GM12801 (cell line): Measurements from ENCODE around the gene CRACDL.

Experiments
- TF ChIP-seq, protein P1 (sequence below): IDR thresholded peaks from one replicate; pipeline ENCODE4 v1.5.1; 2011; ENCODE audit warnings: control low read depth; ENCODE audit not compliant: insufficient read length; ENCODE audit errors: extremely low read depth

The CRACDL gene

DNA sequence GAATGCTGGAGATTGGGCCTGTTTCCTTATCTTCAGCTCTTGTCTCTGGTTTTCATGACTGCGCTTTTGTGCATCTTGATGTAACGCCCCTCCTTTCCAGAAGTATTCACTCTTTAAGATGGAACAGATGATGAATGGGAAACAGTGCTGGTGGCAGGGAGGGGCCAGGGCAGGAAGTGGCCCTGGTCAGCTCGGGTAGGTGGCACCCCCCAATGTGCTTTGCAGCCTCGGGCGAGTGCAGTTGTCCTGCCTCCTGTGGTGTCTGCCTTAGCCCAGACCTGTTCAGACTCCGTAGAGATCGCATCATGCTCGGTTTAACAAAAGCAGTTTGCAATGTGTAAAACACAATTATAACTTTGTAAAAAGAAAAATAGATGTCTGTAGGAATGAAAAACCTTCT lies 188.1 kb downstream of the CRACDL start:
- TF ChIP-seq, protein P1, sequence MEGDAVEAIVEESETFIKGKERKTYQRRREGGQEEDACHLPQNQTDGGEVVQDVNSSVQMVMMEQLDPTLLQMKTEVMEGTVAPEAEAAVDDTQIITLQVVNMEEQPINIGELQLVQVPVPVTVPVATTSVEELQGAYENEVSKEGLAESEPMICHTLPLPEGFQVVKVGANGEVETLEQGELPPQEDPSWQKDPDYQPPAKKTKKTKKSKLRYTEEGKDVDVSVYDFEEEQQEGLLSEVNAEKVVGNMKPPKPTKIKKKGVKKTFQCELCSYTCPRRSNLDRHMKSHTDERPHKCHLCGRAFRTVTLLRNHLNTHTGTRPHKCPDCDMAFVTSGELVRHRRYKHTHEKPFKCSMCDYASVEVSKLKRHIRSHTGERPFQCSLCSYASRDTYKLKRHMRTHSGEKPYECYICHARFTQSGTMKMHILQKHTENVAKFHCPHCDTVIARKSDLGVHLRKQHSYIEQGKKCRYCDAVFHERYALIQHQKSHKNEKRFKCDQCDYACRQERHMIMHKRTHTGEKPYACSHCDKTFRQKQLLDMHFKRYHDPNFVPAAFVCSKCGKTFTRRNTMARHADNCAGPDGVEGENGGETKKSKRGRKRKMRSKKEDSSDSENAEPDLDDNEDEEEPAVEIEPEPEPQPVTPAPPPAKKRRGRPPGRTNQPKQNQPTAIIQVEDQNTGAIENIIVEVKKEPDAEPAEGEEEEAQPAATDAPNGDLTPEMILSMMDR = no peak

GRCh38 chr2:98746426-98746825 lies 189.6 kb downstream of the CRACDL start:
- TF ChIP-seq, protein P1 = no peak

- TF ChIP-seq, protein P1 = no peak
Measured at GRCh38 chr2:98744595-98744994, 191.4 kb downstream of the CRACDL start.
